SK-N-SH (cell line): ENCODE measurements around the gene PSMB10. TPM values are rescaled to one million over a fixed set of nuclear protein-coding genes. Genes with fewer than 3 reads are reported as not detected.

ENCODE experiments used
- CTCF ChIA-PET: fragments of 300-600, 350-600 bp; formaldehyde crosslinking; extraction: SDS; loops from one replicate; lab custom pipeline; 2021; lab: Yijun Ruan, JAX
- POLR2A ChIA-PET: fragments of 350-600 bp; sonication (Branson Sonifier 250); formaldehyde crosslinking; extraction: SDS; loops from one replicate; lab custom pipeline; 2020; ENCODE audit warnings: antibody characterized with exemption, inconsistent platforms; lab: Yijun Ruan, JAX
- DNase-seq: peaks from one replicate; pipeline ENCODE4 v3.0.0; 2012
- H2AFZ ChIP-seq: fragments of 200-600 bp; sonication (generic); 2 replicates; pipeline ENCODE4 v1.8.1; 2016; ENCODE audit warnings: antibody characterized with exemption, mild to moderate bottlenecking, low read depth
- H3F3A ChIP-seq: fragments of 200-600 bp; sonication (generic); replicated peaks from 2 replicates; pipeline ENCODE3; 2016; ENCODE audit warnings: antibody characterized with exemption, mild to moderate bottlenecking; ENCODE audit not compliant: insufficient read depth
- H3K27ac ChIP-seq, 2 experiments: fragments of 200-500 bp in 1 of 2; fragments of 200-600 bp in 1 of 2; sonication (Bioruptor generic) in 1 of 2; sonication (generic), shearing (Covaris generic) in 1 of 2; 2 replicates each; pipeline versions ENCODE4 v1.5.1 to v1.6.1; 2014 to 2016; ENCODE audit warnings: low read depth in 2 of 2, inconsistent platforms in 1 of 2, low read length in 1 of 2, mild to moderate bottlenecking in 1 of 2, mixed read lengths in 1 of 2
- H3K27me3 ChIP-seq: fragments of 200-600 bp; sonication (generic), shearing (Covaris generic); 2 replicates; pipeline ENCODE4 v1.6.1; 2016; ENCODE audit warnings: mixed run types; ENCODE audit not compliant: insufficient read depth
- H3K36me3 ChIP-seq, 2 experiments: fragments of 200-500 bp in 1 of 2; fragments of 200-600 bp in 1 of 2; sonication (Bioruptor generic) in 1 of 2; sonication (generic) in 1 of 2; replicated peaks in 1 of 2; 2 replicates each; pipeline versions ENCODE3 to v1.5.1; 2014 to 2016; ENCODE audit warnings: low read length in 1 of 2, mild to moderate bottlenecking in 1 of 2; ENCODE audit not compliant: insufficient read depth in 2 of 2, control insufficient read depth in 1 of 2
- H3K4me1 ChIP-seq, 2 experiments: fragments of 200-500 bp in 1 of 2; fragments of 200-600 bp in 1 of 2; sonication (Bioruptor generic) in 1 of 2; sonication (generic), shearing (Covaris generic) in 1 of 2; 2 replicates each; pipeline versions ENCODE4 v1.5.1 to v1.6.1; 2014 to 2016; ENCODE audit warnings: low read depth in 1 of 2, low read length in 1 of 2, mixed run types in 1 of 2; ENCODE audit not compliant: insufficient read depth in 2 of 2, control insufficient read depth in 1 of 2
- H3K4me2 ChIP-seq: fragments of 200-600 bp; sonication (generic), shearing (Covaris generic); 2 replicates; pipeline ENCODE4 v1.6.1; 2017; ENCODE audit warnings: mixed run types
- H3K4me3 ChIP-seq, 2 experiments: fragments of 200-500 bp in 1 of 2; fragments of 200-600 bp in 1 of 2; sonication (Bioruptor generic) in 1 of 2; sonication (generic), shearing (Covaris generic) in 1 of 2; 2 replicates each; pipeline versions ENCODE4 v1.5.1 to v1.8.1; 2014 to 2016; ENCODE audit warnings: low read depth in 2 of 2, inconsistent platforms in 1 of 2, low read length in 1 of 2, mild to moderate bottlenecking in 1 of 2, mixed read lengths in 1 of 2, moderate library complexity in 1 of 2
- H3K79me2 ChIP-seq: fragments of 200-600 bp; sonication (generic); 2 replicates; pipeline ENCODE4 v1.8.1; 2017; ENCODE audit warnings: mild to moderate bottlenecking; ENCODE audit not compliant: insufficient read depth
- H3K9ac ChIP-seq: fragments of 200-600 bp; sonication (generic); 2 replicates; pipeline ENCODE4 v1.6.1; 2017; ENCODE audit warnings: mixed run types
- H3K9me2 ChIP-seq: fragments of 200-600 bp; sonication (generic); 2 replicates; pipeline ENCODE4 v1.6.1; 2017; ENCODE audit warnings: mixed run types
- H3K9me3 ChIP-seq: fragments of 200-600 bp; sonication (generic); 2 replicates; pipeline ENCODE4 v1.6.1; 2017; ENCODE audit warnings: mixed run types, mild to moderate bottlenecking, moderate library complexity
- H4K20me1 ChIP-seq: fragments of 200-600 bp; sonication (generic); 2 replicates; pipeline ENCODE4 v1.6.1; 2017; ENCODE audit warnings: mild to moderate bottlenecking, mixed run types; ENCODE audit not compliant: insufficient read depth
- CHD2 ChIP-seq: fragments of 150-350 bp; IDR thresholded peaks from 2 replicates; pipeline ENCODE4 v1.6.1; 2018; ENCODE audit warnings: low read length; ENCODE audit not compliant: partially characterized antibody
- CTCF ChIP-seq: fragments of 200-600 bp; sonication (generic); IDR thresholded peaks from 2 replicates; pipeline ENCODE4 v1.6.1; 2017; ENCODE audit warnings: antibody characterized with exemption, mild to moderate bottlenecking, moderate library complexity
- EP300 ChIP-seq, 2 experiments: IDR thresholded peaks; 2 replicates each; pipeline versions ENCODE4 v1.4.0 to v1.6.1; 2012; ENCODE audit warnings: borderline replicate concordance in 1 of 2, low read depth in 1 of 2, low read length in 1 of 2
- EZH2phosphoT487 ChIP-seq: fragments of 200-600 bp; sonication (generic); IDR thresholded peaks from 2 replicates; pipeline ENCODE4 v1.6.1; 2017; ENCODE audit warnings: low read depth, mixed run types, mild to moderate bottlenecking, antibody characterized with exemption, moderate library complexity, borderline replicate concordance
- FOSL2 ChIP-seq: IDR thresholded peaks from 2 replicates; pipeline ENCODE4 v1.4.0; 2012; ENCODE audit warnings: low read depth, mild to moderate bottlenecking, moderate library complexity, borderline replicate concordance
- FOXM1 ChIP-seq: IDR thresholded peaks from 2 replicates; pipeline ENCODE4 v1.4.0; 2012; ENCODE audit warnings: low read depth, mild to moderate bottlenecking
- JUND ChIP-seq: IDR thresholded peaks from 2 replicates; pipeline ENCODE4 v1.4.0; 2012
- MEF2A ChIP-seq: IDR thresholded peaks from 2 replicates; pipeline ENCODE4 v1.4.0; 2012; ENCODE audit warnings: low read depth, borderline replicate concordance
- RCOR1 ChIP-seq: fragments of 150-350 bp; IDR thresholded peaks from 2 replicates; pipeline ENCODE4 v1.6.1; 2017; ENCODE audit warnings: antibody characterized with exemption, low read length
- TEAD4 ChIP-seq: IDR thresholded peaks from 2 replicates; pipeline ENCODE4 v1.4.0; 2012; ENCODE audit warnings: mild to moderate bottlenecking, borderline replicate concordance; ENCODE audit not compliant: insufficient read depth
- USF1 ChIP-seq: IDR thresholded peaks from 2 replicates; pipeline ENCODE4 v1.4.0; 2012; ENCODE audit warnings: low read depth, borderline replicate concordance
- WGBS: methylation state at CpG from one replicate; pipeline ENCODE4 v1.1.6; 2017; ENCODE audit warnings: low lambda C conversion rate; 5-methylcytosine and 5-hydroxymethylcytosine counted together
- polyA plus RNA-seq, 3 experiments: library from polyadenylated mRNA; depleted of rRNA; stranded (reverse); fragments of >200 nt; gene quantifications; 2 replicates each; pipeline ENCODE4 v1.2.3, GENCODE V29; 2012
- TF ChIP-seq, protein P1 (sequence below): fragments of 150-350 bp; IDR thresholded peaks from 2 replicates; pipeline ENCODE4 v1.6.1; 2017; ENCODE audit warnings: antibody characterized with exemption, low read length, low read depth, borderline replicate concordance
- TF ChIP-seq, protein P2 (sequence below): fragments of 150-350 bp; IDR thresholded peaks from 2 replicates; pipeline ENCODE4 v1.6.1; 2016; ENCODE audit warnings: mild to moderate bottlenecking, low read depth, low read length

PSMB10 gene
- polyA plus RNA-seq, 1 of the 3 experiments (the other 2 are of a cell fraction): 57.8 TPM

DNA sequence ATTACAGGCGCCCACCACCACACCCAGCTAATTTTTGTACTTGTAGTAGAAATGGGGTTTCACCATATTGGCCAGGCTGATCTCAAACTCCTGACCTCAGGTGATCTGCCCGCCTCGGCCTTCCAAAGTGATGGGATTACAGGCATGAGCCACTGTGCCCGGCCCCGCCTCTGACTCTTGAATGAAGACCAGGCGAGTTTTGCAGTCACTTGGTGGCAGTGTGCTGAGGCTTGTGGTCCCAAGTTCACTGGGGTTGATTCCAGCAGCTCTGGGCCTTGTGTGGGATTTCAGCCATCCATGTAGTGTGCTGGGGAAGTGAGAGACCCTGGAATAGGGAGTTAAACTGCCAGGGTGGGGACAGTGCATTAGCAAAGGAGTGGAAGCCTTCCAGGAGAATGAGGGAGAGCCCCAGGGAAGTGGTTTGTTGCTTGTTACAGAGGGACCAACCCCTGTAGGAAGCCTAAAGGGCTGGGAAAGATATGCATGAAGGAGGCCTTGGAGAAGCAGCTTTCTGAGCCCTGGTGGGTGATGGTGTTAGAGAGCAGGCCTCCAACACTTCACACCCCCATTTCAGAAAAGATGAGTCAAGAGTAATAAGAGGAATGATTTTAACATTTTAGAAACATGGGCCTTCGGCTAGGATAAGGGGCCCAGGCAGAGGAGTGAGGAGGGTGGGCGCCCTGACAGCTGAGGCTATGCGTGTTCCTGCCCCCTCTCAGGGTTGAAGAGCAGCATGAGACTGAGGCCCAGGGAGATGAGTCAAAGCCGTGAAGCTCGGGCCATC is 29.1 kb downstream of the PSMB10 start:
- DNase-seq: no peak
- Histone ChIP-seq H3K9me3 (no peaks in the 10 kb centered on the region), H3K27ac (no peak overlapping the region), H3K4me3 (no peak overlapping the region), H3F3A (no peaks in the 10 kb centered on the region), H3K9me2 (no peaks in the 10 kb centered on the region), H3K9ac (no peak overlapping the region), H3K27me3 (no peaks in the 10 kb centered on the region), H3K79me2 (peaks cover 15% of the 10 kb centered on the region; the same call in 1 of the 2 replicates), H3K36me3 (peaks cover 0 to 12% of the 10 kb centered on the region in 2 experiments), H3K4me1 (peaks cover 0 to 14% of the 10 kb centered on the region in 2 experiments; a peak in 1 of 4 replicates), H4K20me1 (0 out of 2 replicates have a peak, but pooled peaks cover 3% of the 10 kb centered on the region), H2AFZ (no peak overlapping the region), H3K4me2 (no peak overlapping the region)
- TF ChIP-seq CTCF (no peak), FOXM1 (no peak), TEAD4 (no peak), FOSL2 (no peak)
- ChIA-PET CTCF (interaction anchor here (0.8 to 2.5 kb wide), 3 partner anchors 10 to 24 kb away, joined by 4 to 9 read pairs (median 4); no protein-coding TSS in a partner anchor), POLR2A (no interaction called here)
- 91% methylated on average over 11 of the region's 11 CpGs for WGBS

- Histone ChIP-seq H3K9me2 (no peaks in the 10 kb centered on the region), H3K4me3 (no peak overlapping the region), H3K36me3 (no peaks in the 10 kb centered on the region), H3K27ac (no peak overlapping the region), H3K79me2 (peaks cover 42% of the 10 kb centered on the region), H2AFZ (no peak overlapping the region), H3K4me1 (no peaks in the 10 kb centered on the region), H3K27me3 (no peaks in the 10 kb centered on the region), H3K4me2 (no peak overlapping the region), H3F3A (no peaks in the 10 kb centered on the region), H3K9ac (no peak overlapping the region), H3K9me3 (no peaks in the 10 kb centered on the region), H4K20me1 (peaks cover 10% of the 10 kb centered on the region; the same call in 1 of the 2 replicates)
- POLR2A ChIA-PET: no interaction called here
- CTCF ChIA-PET: interaction anchor here (1.2 to 1.6 kb wide), 2 partner anchors 19 to 32 kb away, joined by 3 read pairs; no protein-coding TSS in a partner anchor
- DNase-seq: no peak
- 97% methylated on average over 4 of the region's 4 CpGs for whole genome bisulfite sequencing
- TF ChIP-seq, protein P1, sequence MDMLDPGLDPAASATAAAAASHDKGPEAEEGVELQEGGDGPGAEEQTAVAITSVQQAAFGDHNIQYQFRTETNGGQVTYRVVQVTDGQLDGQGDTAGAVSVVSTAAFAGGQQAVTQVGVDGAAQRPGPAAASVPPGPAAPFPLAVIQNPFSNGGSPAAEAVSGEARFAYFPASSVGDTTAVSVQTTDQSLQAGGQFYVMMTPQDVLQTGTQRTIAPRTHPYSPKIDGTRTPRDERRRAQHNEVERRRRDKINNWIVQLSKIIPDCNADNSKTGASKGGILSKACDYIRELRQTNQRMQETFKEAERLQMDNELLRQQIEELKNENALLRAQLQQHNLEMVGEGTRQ: no peak
- no peak for TF ChIP-seq USF1
- TF ChIP-seq MEF2A: no peak
- no peak for TF ChIP-seq RCOR1
- TF ChIP-seq, protein P2, sequence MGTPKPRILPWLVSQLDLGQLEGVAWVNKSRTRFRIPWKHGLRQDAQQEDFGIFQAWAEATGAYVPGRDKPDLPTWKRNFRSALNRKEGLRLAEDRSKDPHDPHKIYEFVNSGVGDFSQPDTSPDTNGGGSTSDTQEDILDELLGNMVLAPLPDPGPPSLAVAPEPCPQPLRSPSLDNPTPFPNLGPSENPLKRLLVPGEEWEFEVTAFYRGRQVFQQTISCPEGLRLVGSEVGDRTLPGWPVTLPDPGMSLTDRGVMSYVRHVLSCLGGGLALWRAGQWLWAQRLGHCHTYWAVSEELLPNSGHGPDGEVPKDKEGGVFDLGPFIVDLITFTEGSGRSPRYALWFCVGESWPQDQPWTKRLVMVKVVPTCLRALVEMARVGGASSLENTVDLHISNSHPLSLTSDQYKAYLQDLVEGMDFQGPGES: no peak
- no peak for TF ChIP-seq CHD2
- TF ChIP-seq EZH2phosphoT487: no peak
- TF ChIP-seq JUND: no peak
- TF ChIP-seq EP300 (IDR thresholded peaks at IDR 0.05; ENCODE audit: borderline replicate concordance in 1 of 2, low read depth in 1 of 2, low read length in 1 of 2): no peak
These were observed 33.8 kb downstream of the PSMB10 start for GRCh38 chr16:67902831-67903230.
